ENCODE results near the gene ITLN1. TPM values are rescaled to one million over a fixed set of nuclear protein-coding genes. Genes with fewer than 3 reads are reported as not detected.

ITLN1 gene
- total RNA-seq (2022; extraction: Qiagen RNA extraction), result not detected in 5 replicates

GRCh38 chr1:160885042-160885441, at the start of gene ITLN1:
ITLN1 (minus strand) TSS chr1:160885180; CDS start chr1:160884877, 303 bp downstream.

GRCh38 chr1:160862203-160863060, 22.5 kb downstream of the ITLN1 start, which contains the start of gene CD244:
CD244 (minus strand) TSS chr1:160862887; CDS start chr1:160862677, 210 bp downstream.

Other genes starting within 250 kb of the ITLN1 start
- 0.05 TPM in 1 of 5 replicates, not detected in the others for gene SLAMF1, start 238.1 kb downstream of the ITLN1 start, total RNA-seq (2022; extraction: Qiagen RNA extraction)
- gene CD48, start 173.4 kb downstream of the ITLN1 start, total RNA-seq (2022; extraction: Qiagen RNA extraction), result not detected in 5 replicates
- gene SLAMF7, start 145.9 kb downstream of the ITLN1 start, total RNA-seq (2022; extraction: Qiagen RNA extraction), result 0.87 to 1.8 TPM (median 1.6 TPM) in 5 replicates
- 0.07 to 0.16 TPM (median 0.12 TPM) in 4 of 5 replicates, not detected in the other for gene LY9, start 89.0 kb downstream of the ITLN1 start, total RNA-seq (2022; extraction: Qiagen RNA extraction)
- not detected in 5 replicates for gene CD244, start 22.3 kb downstream of the ITLN1 start, total RNA-seq (2022; extraction: Qiagen RNA extraction)
- gene ITLN2, start 69.6 kb upstream of the ITLN1 start, total RNA-seq (2022; extraction: Qiagen RNA extraction), result 0.66 to 1.1 TPM (median 0.82 TPM) in 5 replicates
- gene F11R, start 136.0 kb upstream of the ITLN1 start, total RNA-seq (2022; extraction: Qiagen RNA extraction), result 58.5 to 82.8 TPM (median 74.8 TPM) in 5 replicates
- gene TSTD1, start 153.8 kb upstream of the ITLN1 start, total RNA-seq (2022; extraction: Qiagen RNA extraction), result 0.17 to 0.32 TPM (median 0.24 TPM) in 3 of 5 replicates, not detected in the others
- gene USF1, start 160.8 kb upstream of the ITLN1 start, total RNA-seq (2022; extraction: Qiagen RNA extraction), result 46.5 to 54.5 TPM (median 50.7 TPM) in 5 replicates
- gene ARHGAP30, start 184.7 kb upstream of the ITLN1 start, total RNA-seq (2022; extraction: Qiagen RNA extraction), result 0.06 to 0.15 TPM (median 0.14 TPM) in 5 replicates
- gene NECTIN4, start 204.4 kb upstream of the ITLN1 start, total RNA-seq (2022; extraction: Qiagen RNA extraction), result 1.6 to 3.5 TPM (median 2.2 TPM) in 5 replicates
- 1.5 to 2.1 TPM (median 1.6 TPM) in 5 replicates for gene KLHDC9, start 213.2 kb upstream of the ITLN1 start, total RNA-seq (2022; extraction: Qiagen RNA extraction)
- 97.6 to 118 TPM (median 102 TPM) in 5 replicates for gene PFDN2, start 232.9 kb upstream of the ITLN1 start, total RNA-seq (2022; extraction: Qiagen RNA extraction)
- gene NIT1, start 232.9 kb upstream of the ITLN1 start, total RNA-seq (2022; extraction: Qiagen RNA extraction), result 27.5 to 32.9 TPM (median 31.8 TPM) in 5 replicates
- 27.0 to 38.1 TPM (median 34.9 TPM) in 5 replicates for gene DEDD, start 247.5 kb upstream of the ITLN1 start, total RNA-seq (2022; extraction: Qiagen RNA extraction)